Choroid plexus epithelial cell (primary cell): ENCODE results near the gene CYTH2.
A peak's percentile ranks its signal among the peaks of the same experiment; 100 is the strongest.

Experiments
- DNase-seq: peaks from one replicate; pipeline ENCODE4 v3.0.0-alpha.2; 2010; ENCODE audit warnings: low read depth
- H3K4me3 ChIP-seq: 2 replicates; pipeline ENCODE4 v1.5.1; 2011; ENCODE audit warnings: low read depth, mild to moderate bottlenecking, control low read depth, low read length, moderate library complexity
- CTCF ChIP-seq: conservative IDR thresholded peaks from 2 replicates; pipeline ENCODE4 v1.5.1; 2011; ENCODE audit warnings: low read depth, mild to moderate bottlenecking, control low read depth, inconsistent platforms, low read length, moderate library complexity

CYTH2 gene

GRCh38 chr19:48441360-48442050 lies 27.7 kb upstream of the CYTH2 start:
- no peak for DNase-seq
- no peak for TF ChIP-seq CTCF
- H3K4me3 ChIP-seq, result no peak overlapping the region

- H3K4me3 ChIP-seq, result no peak overlapping the region
- no peak for DNase-seq
- TF ChIP-seq CTCF, result no peak
Measured at GRCh38 chr19:48442116-48443035, 26.8 kb upstream of the CYTH2 start.

GRCh38 chr19:48443256-48443655 lies 25.9 kb upstream of the CYTH2 start:
- DNase-seq, result peak; percentile 21
- TF ChIP-seq CTCF, result no peak
- H3K4me3 ChIP-seq, result peak overlapping the region; percentile 17

GRCh38 chr19:48443731-48444128 lies 25.4 kb upstream of the CYTH2 start:
- TF ChIP-seq CTCF, result no peak
- DNase-seq, result no peak
- H3K4me3 ChIP-seq, result peak overlapping the region; percentile 47

GRCh38 chr19:48444129-48444935 lies 24.8 kb upstream of the CYTH2 start:
- DNase-seq, result no peak
- H3K4me3 ChIP-seq, result peak overlapping the region; percentile 47
- TF ChIP-seq CTCF, result no peak

- no peak for TF ChIP-seq CTCF
- DNase-seq, result no peak
- H3K4me3 ChIP-seq, result peak overlapping the region; percentile 47
Measured at GRCh38 chr19:48444936-48445200, 24.3 kb upstream of the CYTH2 start.
